Measurements from ENCODE around the gene PTCD1.

- TF ChIP-seq MXD4 (CRISPR knock-in tag; IDR thresholded peaks at IDR 0.05; ENCODE audit: borderline replicate concordance), result no peak
- TF ChIP-seq ATF2 (CRISPR knock-in tag; IDR thresholded peaks at IDR 0.05; ENCODE audit: borderline replicate concordance, low read depth), result no peak
Observed at GRCh38 chr7:99399597-99399996, 39.0 kb downstream of the PTCD1 start.

All from WTC11 (cell line).